HEK293T (cell line): ENCODE measurements around the gene CERS1.

ENCODE experiments used
- ARNT ChIP-seq: fragments of 450-650 bp; IDR thresholded peaks from 2 replicates; pipeline ENCODE4 v1.6.1; 2017; ENCODE audit warnings: mild to moderate bottlenecking
- BHLHE40 ChIP-seq: fragments of 450-650 bp; IDR thresholded peaks from 2 replicates; pipeline ENCODE4 v1.6.1; 2016; ENCODE audit warnings: mild to moderate bottlenecking, moderate library complexity, borderline replicate concordance
- FOXA1 ChIP-seq: fragments of 450-650 bp; IDR thresholded peaks from 2 replicates; pipeline ENCODE4 v1.6.1; 2016; ENCODE audit warnings: mild to moderate bottlenecking
- FOXK2 ChIP-seq: fragments of 450-650 bp; IDR thresholded peaks from 2 replicates; pipeline ENCODE4 v1.6.1; 2016; ENCODE audit warnings: mild to moderate bottlenecking
- FOXM1 ChIP-seq: fragments of 450-650 bp; IDR thresholded peaks from 2 replicates; pipeline ENCODE4 v1.6.1; 2017; ENCODE audit warnings: mild to moderate bottlenecking, borderline replicate concordance
- L3MBTL2 ChIP-seq: fragments of 450-650 bp; conservative IDR thresholded peaks from 2 replicates; pipeline ENCODE4 v1.6.1; 2016; ENCODE audit warnings: mild to moderate bottlenecking
- SP1 ChIP-seq: fragments of 450-650 bp; IDR thresholded peaks from 2 replicates; pipeline ENCODE4 v1.6.1; 2017
- TARDBP ChIP-seq: fragments of 450-650 bp; IDR thresholded peaks from 2 replicates; pipeline ENCODE4 v1.6.1; 2016
- ZNF384 ChIP-seq: fragments of 450-650 bp; IDR thresholded peaks from 2 replicates; pipeline ENCODE4 v1.6.1; 2016

DNA sequence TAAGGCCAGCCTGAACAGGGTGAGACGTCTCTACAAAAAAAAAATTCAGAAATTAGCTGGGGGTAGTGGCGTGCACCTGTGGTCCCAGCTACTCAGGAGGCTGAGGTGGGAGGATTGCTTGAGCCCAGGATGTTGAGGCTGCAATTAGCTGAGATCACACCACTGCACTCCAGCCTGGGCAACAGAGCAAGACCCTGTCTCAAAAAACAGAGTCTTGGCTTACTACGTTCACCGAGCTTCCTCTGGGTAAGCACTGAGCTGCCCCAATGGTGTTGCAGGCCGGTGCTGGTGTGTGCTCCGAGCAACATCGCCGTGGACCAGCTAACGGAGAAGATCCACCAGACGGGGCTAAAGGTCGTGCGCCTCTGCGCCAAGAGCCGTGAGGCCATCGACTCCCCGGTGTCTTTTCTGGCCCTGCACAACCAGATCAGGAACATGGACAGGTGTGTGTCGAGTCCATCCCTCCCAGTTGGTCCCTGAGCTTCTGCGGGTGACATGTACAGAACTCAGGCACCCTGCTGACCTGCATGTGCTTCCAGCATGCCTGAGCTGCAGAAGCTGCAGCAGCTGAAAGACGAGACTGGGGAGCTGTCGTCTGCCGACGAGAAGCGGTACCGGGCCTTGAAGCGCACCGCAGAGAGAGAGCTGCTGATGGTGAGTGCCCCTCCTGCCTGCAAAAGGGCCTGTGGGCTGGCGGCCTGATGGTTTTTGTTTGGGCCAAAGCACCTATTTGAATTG, 40.1 kb downstream of the CERS1 start:
- TF ChIP-seq FOXK2 (no peak), FOXM1 (no peak), L3MBTL2 (no peak), SP1 (no peak), FOXA1 (no peak), BHLHE40 (no peak), ZNF384 (no peak), TARDBP (no peak), ARNT (no peak)
